ENCODE results near the gene MAPK7. TPM values are rescaled to one million over a fixed set of nuclear protein-coding genes. Genes with fewer than 3 reads are reported as not detected.

Gene MAPK7
- 10 to 100 TPM; 10.9 to 12.7 (median 12.1) TPM for total RNA-seq

GRCh38 chr17:19378416-19379360 is at the start of gene MAPK7:
MAPK7 (plus strand) TSS chr17:19378498; CDS start chr17:19378901, 403 bp downstream.
- peak within 1 kb of the TSS; percentile 99 for H3K4me3 Mint-ChIP-seq

GRCh38 chr17:19329136-19329535 is 49.2 kb upstream of the MAPK7 start:
- Mint-ChIP-seq H3K27me3 (ENCODE audit: low read depth) (no peaks in the 10 kb centered on the region), H3K36me3 (ENCODE audit: insufficient read depth) (no peaks in the 10 kb centered on the region), H3K9me3 (peaks cover 13% of the 10 kb centered on the region), H3K4me1 (ENCODE audit: low read depth) (no peaks in the 10 kb centered on the region), H3K4me3 (no peak overlapping the region)
- no peak for ATAC-seq
- no peak for DNase-seq

More at GRCh38 chr17:19378416-19379360, at the start of gene MAPK7:
- no peak for DNase-seq
- ATAC-seq: peak; percentile 4
- peaks cover 11% of the 10 kb centered on the region for H3K4me1 Mint-ChIP-seq (ENCODE audit: low read depth)
- no peaks in the 10 kb centered on the region for H3K27me3 Mint-ChIP-seq (ENCODE audit: low read depth)
- peaks cover 14% of the 10 kb centered on the region for H3K36me3 Mint-ChIP-seq (ENCODE audit: insufficient read depth)
- H3K9me3 Mint-ChIP-seq: no peaks in the 10 kb centered on the region

GRCh38 chr17:19329839-19330238 is 48.5 kb upstream of the MAPK7 start:
- H3K4me1 Mint-ChIP-seq (ENCODE audit: low read depth): no peaks in the 10 kb centered on the region
- DNase-seq (no peak), ATAC-seq (no peak)
- H3K36me3 Mint-ChIP-seq (ENCODE audit: insufficient read depth): no peaks in the 10 kb centered on the region
- H3K27me3 Mint-ChIP-seq (ENCODE audit: low read depth): no peaks in the 10 kb centered on the region
- H3K9me3 Mint-ChIP-seq: peaks cover 13% of the 10 kb centered on the region
- H3K4me3 Mint-ChIP-seq: no peak overlapping the region

- Mint-ChIP-seq H3K36me3 (ENCODE audit: insufficient read depth) (no peaks in the 10 kb centered on the region), H3K27me3 (ENCODE audit: low read depth) (no peaks in the 10 kb centered on the region), H3K9me3 (peaks cover 9% of the 10 kb centered on the region), H3K4me3 (no peak overlapping the region), H3K4me1 (ENCODE audit: low read depth) (no peaks in the 10 kb centered on the region)
- no peak for DNase-seq
- ATAC-seq: no peak
These were observed 48.0 kb upstream of the MAPK7 start for GRCh38 chr17:19330271-19330670.

GRCh38 chr17:19331134-19331533 is 47.2 kb upstream of the MAPK7 start:
- Mint-ChIP-seq H3K9me3 (peaks cover under 1% of the 10 kb centered on the region), H3K36me3 (ENCODE audit: insufficient read depth) (no peaks in the 10 kb centered on the region), H3K4me1 (ENCODE audit: low read depth) (no peaks in the 10 kb centered on the region), H3K27me3 (ENCODE audit: low read depth) (no peaks in the 10 kb centered on the region), H3K4me3 (no peak overlapping the region)
- ATAC-seq: no peak
- DNase-seq: no peak

- Mint-ChIP-seq H3K9me3 (no peaks in the 10 kb centered on the region), H3K27me3 (ENCODE audit: low read depth) (no peaks in the 10 kb centered on the region), H3K4me3 (no peak overlapping the region), H3K36me3 (ENCODE audit: insufficient read depth) (no peaks in the 10 kb centered on the region), H3K4me1 (ENCODE audit: low read depth) (no peaks in the 10 kb centered on the region)
- no peak for ATAC-seq
- no peak for DNase-seq
These were observed 46.6 kb upstream of the MAPK7 start for GRCh38 chr17:19331543-19332245.

- Mint-ChIP-seq H3K9me3 (no peaks in the 10 kb centered on the region), H3K27me3 (ENCODE audit: low read depth) (peaks cover 7% of the 10 kb centered on the region), H3K36me3 (ENCODE audit: insufficient read depth) (no peaks in the 10 kb centered on the region), H3K4me3 (no peak overlapping the region), H3K4me1 (ENCODE audit: low read depth) (no peaks in the 10 kb centered on the region)
- no peak for DNase-seq
- ATAC-seq: peak in 1 of 2 donors; percentile 53
These were observed 45.7 kb upstream of the MAPK7 start for GRCh38 chr17:19332371-19333131.

- Mint-ChIP-seq H3K27me3 (ENCODE audit: low read depth) (peaks cover 7% of the 10 kb centered on the region), H3K36me3 (ENCODE audit: insufficient read depth) (no peaks in the 10 kb centered on the region), H3K4me1 (ENCODE audit: low read depth) (no peaks in the 10 kb centered on the region), H3K9me3 (no peaks in the 10 kb centered on the region), H3K4me3 (no peak overlapping the region)
- DNase-seq (no peak), ATAC-seq (no peak)
These were observed 45.2 kb upstream of the MAPK7 start for GRCh38 chr17:19333132-19333440.

GRCh38 chr17:19333736-19334290 is 44.5 kb upstream of the MAPK7 start:
- H3K4me1 Mint-ChIP-seq (ENCODE audit: low read depth): no peaks in the 10 kb centered on the region
- peaks cover 7% of the 10 kb centered on the region for H3K27me3 Mint-ChIP-seq (ENCODE audit: low read depth)
- DNase-seq: no peak

GRCh38 chr17:19334331-19334730 is 44.0 kb upstream of the MAPK7 start:
- H3K9me3 Mint-ChIP-seq: no peaks in the 10 kb centered on the region
- H3K4me1 Mint-ChIP-seq (ENCODE audit: low read depth): no peaks in the 10 kb centered on the region
- H3K4me3 Mint-ChIP-seq: no peak overlapping the region
- ATAC-seq: no peak
- no peak for DNase-seq
- H3K27me3 Mint-ChIP-seq (ENCODE audit: low read depth): peaks cover 7% of the 10 kb centered on the region
- no peaks in the 10 kb centered on the region for H3K36me3 Mint-ChIP-seq (ENCODE audit: insufficient read depth)

More at GRCh38 chr17:19333736-19334290, 44.5 kb upstream of the MAPK7 start:
- Mint-ChIP-seq H3K36me3 (ENCODE audit: insufficient read depth) (no peaks in the 10 kb centered on the region), H3K9me3 (no peaks in the 10 kb centered on the region), H3K4me3 (no peak overlapping the region)
- no peak for ATAC-seq

GRCh38 chr17:19335951-19336631 is 42.2 kb upstream of the MAPK7 start:
- Mint-ChIP-seq H3K4me1 (ENCODE audit: low read depth) (no peaks in the 10 kb centered on the region), H3K9me3 (no peaks in the 10 kb centered on the region), H3K4me3 (no peak overlapping the region), H3K36me3 (ENCODE audit: insufficient read depth) (no peaks in the 10 kb centered on the region), H3K27me3 (ENCODE audit: low read depth) (peaks cover 13% of the 10 kb centered on the region)
- DNase-seq (no peak), ATAC-seq (no peak)

GRCh38 chr17:19336938-19337711 is 41.2 kb upstream of the MAPK7 start:
- H3K4me1 Mint-ChIP-seq (ENCODE audit: low read depth): no peaks in the 10 kb centered on the region
- no peak overlapping the region for H3K4me3 Mint-ChIP-seq
- no peaks in the 10 kb centered on the region for H3K9me3 Mint-ChIP-seq
- peaks cover 18% of the 10 kb centered on the region for H3K27me3 Mint-ChIP-seq (ENCODE audit: low read depth)
- H3K36me3 Mint-ChIP-seq (ENCODE audit: insufficient read depth): no peaks in the 10 kb centered on the region
- DNase-seq (no peak), ATAC-seq (no peak)

- Mint-ChIP-seq H3K27me3 (ENCODE audit: low read depth) (peaks cover 18% of the 10 kb centered on the region), H3K9me3 (no peaks in the 10 kb centered on the region), H3K4me3 (no peak overlapping the region), H3K4me1 (ENCODE audit: low read depth) (no peaks in the 10 kb centered on the region), H3K36me3 (ENCODE audit: insufficient read depth) (no peaks in the 10 kb centered on the region)
- ATAC-seq (no peak), DNase-seq (no peak)
These were observed 40.6 kb upstream of the MAPK7 start for GRCh38 chr17:19337712-19338023.

Measured in activated T-cell treated with anti-CD3 and anti-CD28 coated beads, Interleukin-2, amount 50 U/mL, for 4 hours (primary cell).